Measurements from ENCODE around the gene CPSF3. TPM values are rescaled to one million over a fixed set of nuclear protein-coding genes. Genes with fewer than 3 reads are reported as not detected.

Gene CPSF3
- total and polyA plus RNA-seq, 2 of the 13 experiments (the other 11 are each of a cell fraction or from before 2014, with no cell fraction given) = 19.8 to 93.0 TPM

GRCh38 chr2:9420495-9420894, 3.0 kb upstream of the CPSF3 start (continued):
- TF ChIP-seq KDM3A (CRISPR knock-in tag; IDR thresholded peaks at IDR 0.05; ENCODE audit: low read depth) (0 out of 2 replicates have a peak, but pooled peaks have one; percentile 29), MED8 (CRISPR knock-in tag; IDR thresholded peaks at IDR 0.05; ENCODE audit: insufficient replicate concordance) (no peak), KAT7 (CRISPR knock-in tag; IDR thresholded peaks at IDR 0.05; ENCODE audit: borderline replicate concordance) (0 out of 2 replicates have a peak, but pooled peaks have one; percentile 51), FOSL2 (CRISPR knock-in tag; IDR thresholded peaks at IDR 0.05) (no peak), ZNF780A (CRISPR knock-in tag; IDR thresholded peaks at IDR 0.05) (no peak), ZNF660 (CRISPR knock-in tag; IDR thresholded peaks at IDR 0.05; ENCODE audit: borderline replicate concordance, low read depth) (no peak), GRHL1 (CRISPR knock-in tag; conservative IDR thresholded peaks at IDR 0.05) (no peak), AKAP8 (CRISPR knock-in tag; IDR thresholded peaks at IDR 0.05) (no peak), TEAD3 (CRISPR knock-in tag; optimal IDR thresholded peaks at IDR 0.05; ENCODE audit: borderline replicate concordance) (peak; percentile 38), ZNF570 (CRISPR knock-in tag; IDR thresholded peaks at IDR 0.05; ENCODE audit: borderline replicate concordance) (no peak), ZNF317 (CRISPR knock-in tag; IDR thresholded peaks at IDR 0.05) (no peak), ZNF431 (CRISPR knock-in tag; IDR thresholded peaks at IDR 0.05; ENCODE audit: borderline replicate concordance, low read depth) (no peak), ZKSCAN1 (IDR thresholded peaks at IDR 0.05; ENCODE audit: low read length) (no peak), MED1 (CRISPR knock-in tag; IDR thresholded peaks at IDR 0.05) (peak; percentile 28; the same call in 1 of the 2 replicates), YY1 (IDR thresholded peaks at IDR 0.05; ENCODE audit: insufficient read depth, insufficient replicate concordance, low read depth, low read length) (no peak), ZNF44 (CRISPR knock-in tag; IDR thresholded peaks at IDR 0.05) (no peak), SSRP1 (CRISPR knock-in tag; IDR thresholded peaks at IDR 0.05) (no peak), ZNF501 (CRISPR knock-in tag; IDR thresholded peaks at IDR 0.05) (peak; percentile 61; the same call in 1 of the 2 replicates), KAT8 (CRISPR knock-in tag; IDR thresholded peaks at IDR 0.05) (0 out of 2 replicates have a peak, but pooled peaks have one; percentile 15), DMAP1 (CRISPR knock-in tag; IDR thresholded peaks at IDR 0.05) (no peak), ZFY (CRISPR knock-in tag; IDR thresholded peaks at IDR 0.05) (peak; percentile 70), PITX1 (CRISPR knock-in tag; IDR thresholded peaks at IDR 0.05) (0 out of 2 replicates have a peak, but pooled peaks have one; percentile 41), MXI1 (IDR thresholded peaks at IDR 0.05; ENCODE audit: borderline replicate concordance, low read depth, low read length) (no peak), SNRNP70 (IDR thresholded peaks at IDR 0.05; ENCODE audit: low read depth, low read length) (no peak), ZNF460 (CRISPR knock-in tag; IDR thresholded peaks at IDR 0.05; ENCODE audit: borderline replicate concordance) (no peak)
- TF ChIP-seq, protein P1, sequence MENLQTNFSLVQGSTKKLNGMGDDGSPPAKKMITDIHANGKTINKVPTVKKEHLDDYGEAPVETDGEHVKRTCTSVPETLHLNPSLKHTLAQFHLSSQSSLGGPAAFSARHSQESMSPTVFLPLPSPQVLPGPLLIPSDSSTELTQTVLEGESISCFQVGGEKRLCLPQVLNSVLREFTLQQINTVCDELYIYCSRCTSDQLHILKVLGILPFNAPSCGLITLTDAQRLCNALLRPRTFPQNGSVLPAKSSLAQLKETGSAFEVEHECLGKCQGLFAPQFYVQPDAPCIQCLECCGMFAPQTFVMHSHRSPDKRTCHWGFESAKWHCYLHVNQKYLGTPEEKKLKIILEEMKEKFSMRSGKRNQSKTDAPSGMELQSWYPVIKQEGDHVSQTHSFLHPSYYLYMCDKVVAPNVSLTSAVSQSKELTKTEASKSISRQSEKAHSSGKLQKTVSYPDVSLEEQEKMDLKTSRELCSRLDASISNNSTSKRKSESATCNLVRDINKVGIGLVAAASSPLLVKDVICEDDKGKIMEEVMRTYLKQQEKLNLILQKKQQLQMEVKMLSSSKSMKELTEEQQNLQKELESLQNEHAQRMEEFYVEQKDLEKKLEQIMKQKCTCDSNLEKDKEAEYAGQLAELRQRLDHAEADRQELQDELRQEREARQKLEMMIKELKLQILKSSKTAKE (CRISPR knock-in tag; IDR thresholded peaks at IDR 0.05; ENCODE audit: borderline replicate concordance) = no peak
- TF ChIP-seq, protein P2, sequence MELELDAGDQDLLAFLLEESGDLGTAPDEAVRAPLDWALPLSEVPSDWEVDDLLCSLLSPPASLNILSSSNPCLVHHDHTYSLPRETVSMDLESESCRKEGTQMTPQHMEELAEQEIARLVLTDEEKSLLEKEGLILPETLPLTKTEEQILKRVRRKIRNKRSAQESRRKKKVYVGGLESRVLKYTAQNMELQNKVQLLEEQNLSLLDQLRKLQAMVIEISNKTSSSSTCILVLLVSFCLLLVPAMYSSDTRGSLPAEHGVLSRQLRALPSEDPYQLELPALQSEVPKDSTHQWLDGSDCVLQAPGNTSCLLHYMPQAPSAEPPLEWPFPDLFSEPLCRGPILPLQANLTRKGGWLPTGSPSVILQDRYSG (CRISPR knock-in tag; IDR thresholded peaks at IDR 0.05) = no peak
